Stimulated activated CD8-positive, alpha-beta memory T cell treated with anti-CD3 and anti-CD28 coated beads, Interleukin-7, amount 100 ng/mL, for 24 hours (primary cell): ENCODE measurements around the gene PARD3.

Experiments used
- DNase-seq: peaks from one replicate; pipeline ENCODE4 v3.0.0-alpha.2; 2020; ENCODE audit warnings: low read depth

PARD3 gene

DNA sequence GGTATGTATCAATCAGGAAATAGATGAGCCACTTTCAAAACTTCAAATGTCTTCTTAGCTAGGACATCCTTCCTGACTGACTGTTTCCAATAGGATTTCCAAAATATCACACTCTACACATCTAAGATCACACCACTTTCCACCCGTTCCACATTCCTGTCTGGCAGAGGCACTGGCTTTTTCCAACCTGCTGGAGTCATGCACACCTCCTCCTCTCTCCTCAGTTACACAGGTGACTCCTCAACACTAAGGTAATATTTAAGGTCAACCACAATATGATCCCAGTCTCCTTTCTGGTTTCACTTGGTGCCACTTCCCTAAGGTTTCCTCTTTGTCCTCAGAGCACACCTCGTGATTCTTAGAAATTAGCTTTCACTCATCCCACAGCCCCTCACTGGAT, 196.5 kb downstream of the PARD3 start:
- DNase-seq: no peak

DNA sequence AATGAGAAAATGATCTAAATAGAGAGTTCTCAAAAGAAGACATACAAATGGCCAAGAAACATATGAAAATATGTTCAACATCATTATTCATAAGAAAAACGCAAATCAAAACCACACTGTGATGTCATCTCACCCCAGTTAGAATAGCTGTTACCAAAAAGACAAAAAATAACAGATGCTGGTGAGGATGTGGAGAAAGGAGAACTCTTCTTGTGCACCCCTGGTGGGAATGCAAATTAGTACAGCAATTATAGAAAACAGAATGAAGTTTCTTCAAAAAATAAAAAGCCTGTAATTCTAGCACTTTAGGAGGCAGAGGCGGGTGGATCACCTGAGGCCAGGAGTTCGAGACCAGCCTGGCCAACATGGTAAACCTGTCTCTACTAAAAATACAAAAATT, 199.3 kb downstream of the PARD3 start:
- no peak for DNase-seq

GRCh38 chr10:34613491-34613890, 201.6 kb downstream of the PARD3 start:
- no peak for DNase-seq

- no peak for DNase-seq
Measured at GRCh38 chr10:34612938-34613337, 202.2 kb downstream of the PARD3 start.

DNA sequence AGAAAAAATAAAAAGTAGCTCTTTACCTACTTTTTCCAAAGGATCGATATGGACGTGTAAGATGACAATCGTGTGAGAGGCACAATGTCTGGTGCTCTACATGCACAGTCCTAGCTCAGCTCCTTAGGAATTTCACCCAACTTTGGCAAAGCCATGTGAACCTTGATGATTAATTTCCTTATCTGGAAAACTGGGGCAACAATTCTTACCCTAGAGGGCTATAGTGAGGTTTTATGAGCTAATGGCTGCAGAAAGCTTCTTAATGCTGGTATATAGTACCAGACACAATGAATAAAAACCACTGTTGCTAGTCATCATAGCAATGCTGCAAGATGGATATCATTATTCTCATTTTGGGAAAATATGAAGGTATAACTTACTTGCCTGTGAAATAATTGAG, 202.7 kb downstream of the PARD3 start:
- DNase-seq: no peak

DNA sequence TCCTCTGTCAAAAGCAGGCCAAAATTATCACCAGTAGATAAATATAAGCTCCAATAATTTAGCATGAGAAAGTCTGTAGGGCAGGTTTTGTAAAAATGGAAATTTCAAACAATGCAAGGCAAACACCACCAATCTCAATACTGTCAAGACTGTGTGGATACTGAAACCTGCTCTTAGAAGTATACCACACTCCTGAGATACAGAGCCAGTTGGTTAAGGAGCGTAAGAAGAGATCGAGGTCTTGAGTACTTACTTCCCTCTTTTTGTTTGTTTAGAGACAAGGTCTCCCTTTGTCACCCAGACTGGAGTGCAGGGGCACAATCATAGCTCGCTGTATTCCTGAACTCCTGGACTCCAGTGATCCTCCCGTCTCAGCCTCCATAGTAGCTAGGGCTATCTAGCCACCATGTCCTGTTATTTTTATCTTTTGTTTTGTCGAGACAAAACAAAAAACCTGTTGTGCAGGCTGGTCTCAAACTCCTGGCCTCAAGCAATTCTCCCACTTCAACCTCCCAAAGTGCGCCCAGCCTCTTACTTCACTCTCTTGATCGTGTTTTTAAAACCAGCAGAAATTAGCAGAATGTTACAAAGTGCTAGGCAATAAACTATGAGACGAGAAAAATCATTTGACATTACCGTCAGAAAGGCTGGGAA, 205.7 kb downstream of the PARD3 start:
- DNase-seq: no peak

DNA sequence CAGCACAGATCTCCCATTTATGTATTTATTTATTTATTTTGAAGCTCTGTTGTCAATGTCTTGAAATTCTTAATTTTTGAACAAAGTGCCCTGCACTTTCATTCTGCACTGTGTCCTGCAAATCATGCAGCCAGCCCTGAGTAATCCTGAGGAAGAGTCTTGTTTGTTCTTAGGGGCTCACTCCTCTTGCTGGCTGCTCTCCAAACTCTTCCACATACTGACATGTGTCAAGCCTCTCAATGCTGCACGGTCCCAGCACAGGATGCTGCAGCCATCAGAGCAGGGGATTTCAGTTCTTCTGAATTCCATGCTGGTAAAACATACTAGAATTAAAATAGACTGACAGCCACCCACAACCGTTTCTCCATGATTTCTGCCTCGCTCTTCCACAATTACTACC, 207.2 kb downstream of the PARD3 start:
- DNase-seq: no peak

DNA sequence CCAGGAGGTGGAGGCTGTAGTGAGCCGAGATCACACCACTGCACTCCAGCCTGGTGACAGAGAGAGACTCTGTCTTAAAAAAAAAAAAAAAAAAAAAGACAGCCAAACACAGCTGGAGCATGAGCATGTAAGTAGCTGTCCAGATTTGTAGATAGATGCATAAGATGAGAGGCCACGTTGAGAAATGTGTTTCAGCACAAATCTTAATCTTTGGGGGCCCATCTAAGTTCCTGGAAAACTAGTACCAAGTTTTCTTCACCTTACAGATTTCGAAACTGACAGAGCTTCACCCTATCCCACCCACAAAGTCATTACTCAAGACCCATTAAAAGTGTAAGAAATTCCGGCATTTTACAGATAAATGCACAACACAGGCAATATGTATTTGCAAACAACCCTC, 208.2 kb downstream of the PARD3 start:
- no peak for DNase-seq

- DNase-seq: no peak
Measured at GRCh38 chr10:34602478-34602877, 212.6 kb downstream of the PARD3 start.

DNA sequence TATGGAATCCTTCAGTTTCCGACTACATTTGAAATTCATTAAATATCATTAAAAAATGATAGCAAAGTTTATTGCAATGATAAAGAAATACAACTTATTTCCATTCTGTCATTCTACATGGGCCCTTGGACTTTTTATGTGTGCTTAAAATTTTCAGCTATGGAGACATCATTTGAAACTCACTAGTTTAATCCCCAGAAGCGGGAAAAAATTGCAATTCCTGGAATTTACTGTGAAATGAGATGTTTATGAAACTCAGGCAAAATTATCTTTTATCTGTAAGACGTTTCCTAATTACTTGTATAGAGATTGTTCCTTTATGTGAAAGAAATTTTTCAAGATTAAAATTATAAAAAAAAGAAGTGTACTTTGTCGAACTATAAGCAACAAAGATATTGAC, 213.4 kb downstream of the PARD3 start:
- no peak for DNase-seq

DNA sequence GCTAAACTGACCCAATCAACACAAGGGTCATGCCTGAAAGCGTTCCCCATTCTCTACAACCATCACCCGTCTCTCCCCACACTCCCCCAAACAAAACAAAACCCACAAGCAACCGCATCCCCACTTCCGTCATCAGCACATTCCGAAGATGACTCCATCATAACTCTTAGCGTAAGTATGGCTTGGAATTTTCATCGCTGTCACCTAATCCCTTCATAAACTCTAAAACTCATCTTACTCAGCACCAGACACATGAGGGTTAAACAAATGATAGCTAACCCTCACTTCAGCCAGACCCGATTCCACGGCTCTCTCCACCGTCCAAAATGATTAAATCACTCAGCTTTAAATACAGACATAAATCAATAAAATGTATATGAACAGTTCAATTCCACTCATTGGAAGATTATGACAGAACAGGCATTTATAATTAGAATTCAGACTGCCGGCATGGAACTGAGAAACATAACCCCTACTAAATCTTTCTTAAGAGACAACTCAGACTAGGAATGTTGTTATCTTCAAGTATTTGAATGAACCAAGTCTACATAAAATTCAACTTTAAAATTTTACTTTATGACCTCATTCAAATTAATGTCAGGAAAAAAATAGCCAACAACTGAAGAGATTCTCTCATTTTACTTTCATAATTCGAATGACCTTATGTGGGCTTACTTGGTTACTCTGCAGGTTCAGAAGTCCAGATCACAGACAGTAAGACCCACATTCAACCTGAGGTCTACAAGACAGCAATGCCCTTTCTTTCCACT, 215.9 kb downstream of the PARD3 start:
- DNase-seq: no peak

GRCh38 chr10:34596351-34596750, 218.7 kb downstream of the PARD3 start:
- no peak for DNase-seq

- DNase-seq: no peak
Measured at GRCh38 chr10:34593930-34594329, 221.2 kb downstream of the PARD3 start.

DNA sequence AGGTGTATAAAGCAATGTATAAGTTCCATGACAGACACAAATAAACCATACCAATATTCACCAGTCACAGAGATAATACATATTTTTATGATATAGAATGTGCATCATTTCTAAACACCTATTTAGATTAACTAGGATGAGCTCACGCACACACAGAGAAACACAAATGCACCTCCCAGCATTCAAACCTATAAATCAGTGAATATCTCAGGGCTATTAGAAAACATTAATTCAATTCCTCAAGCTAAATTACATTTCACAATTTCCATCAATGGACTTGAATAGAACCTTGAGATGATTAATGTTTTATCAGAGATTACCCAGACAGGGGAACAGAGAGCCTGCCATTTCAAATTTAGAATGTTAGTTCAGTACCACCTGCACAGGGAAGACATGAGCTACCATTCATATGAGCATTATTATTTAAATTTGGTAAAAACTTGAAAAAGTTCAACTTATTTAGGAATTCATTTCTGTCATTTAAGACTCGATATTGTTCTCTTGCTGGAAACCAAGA, 221.7 kb downstream of the PARD3 start:
- no peak for DNase-seq

DNA sequence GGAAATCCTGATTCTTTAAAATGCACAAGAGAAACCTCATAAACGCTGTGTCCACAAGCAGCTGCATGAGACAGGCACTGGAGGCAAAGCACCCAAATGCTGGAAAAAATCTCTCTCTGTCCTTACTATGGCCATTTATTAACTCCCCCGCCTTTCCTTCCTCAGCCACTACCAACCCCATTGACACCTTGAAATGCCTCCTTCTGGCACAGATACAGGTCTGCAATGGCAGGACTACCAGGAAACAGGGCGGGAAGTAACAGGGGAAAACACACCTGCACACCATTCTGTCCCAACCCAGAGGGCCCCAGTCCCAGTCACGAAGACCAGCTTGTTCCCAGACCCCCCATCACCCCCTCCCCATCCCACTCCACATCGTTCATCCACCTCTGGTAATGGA, 224.3 kb downstream of the PARD3 start:
- DNase-seq: no peak

GRCh38 chr10:34589275-34589674, 225.8 kb downstream of the PARD3 start:
- DNase-seq: no peak

DNA sequence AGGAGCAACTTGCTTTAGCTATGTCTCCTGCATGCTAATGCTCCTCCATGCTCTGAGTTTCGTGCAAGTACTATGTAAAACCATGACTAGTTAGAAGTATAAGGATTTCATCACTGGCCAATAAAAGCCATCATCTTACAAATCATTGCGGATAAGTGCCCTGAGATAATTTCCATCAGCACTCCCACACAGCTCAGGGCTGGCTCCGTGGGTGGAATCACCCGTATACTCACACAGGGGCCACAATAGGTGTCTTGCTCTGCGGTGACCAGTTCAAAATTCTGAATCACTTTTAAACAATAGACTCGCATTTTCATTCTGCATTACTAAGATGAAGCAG, 227.4 kb downstream of the PARD3 start:
- DNase-seq: no peak

DNA sequence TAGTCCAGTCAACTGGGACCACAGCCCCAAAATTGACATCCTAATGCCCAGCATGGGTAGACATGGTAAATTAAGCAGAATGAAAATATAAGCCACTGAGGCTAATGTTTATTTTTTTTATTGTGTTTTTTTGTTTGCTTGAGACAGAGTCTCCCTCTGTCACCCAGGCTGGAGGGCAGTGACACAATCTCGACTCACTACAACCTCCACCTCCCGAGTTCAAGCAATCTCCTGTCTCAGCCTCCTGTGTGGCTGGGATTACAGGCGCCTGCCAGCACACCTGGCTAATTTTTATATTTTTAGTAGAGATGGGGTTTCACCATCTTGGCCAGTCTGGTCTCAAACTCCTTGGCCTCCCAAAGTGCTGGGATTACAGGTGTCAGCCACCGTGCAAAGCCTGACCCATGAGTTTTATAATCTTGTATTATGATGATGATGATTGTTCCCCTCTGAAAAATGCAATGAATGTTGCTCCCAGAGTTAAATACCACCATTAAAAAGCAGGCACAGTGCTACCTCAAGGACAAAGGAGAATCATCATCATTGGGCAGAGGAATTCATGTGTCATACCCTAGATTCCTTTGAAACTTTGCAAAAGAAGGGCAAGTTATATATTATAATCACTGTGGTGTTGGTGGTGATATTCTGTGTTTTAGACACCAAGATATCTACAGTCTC, 228.0 kb downstream of the PARD3 start:
- DNase-seq: no peak

DNA sequence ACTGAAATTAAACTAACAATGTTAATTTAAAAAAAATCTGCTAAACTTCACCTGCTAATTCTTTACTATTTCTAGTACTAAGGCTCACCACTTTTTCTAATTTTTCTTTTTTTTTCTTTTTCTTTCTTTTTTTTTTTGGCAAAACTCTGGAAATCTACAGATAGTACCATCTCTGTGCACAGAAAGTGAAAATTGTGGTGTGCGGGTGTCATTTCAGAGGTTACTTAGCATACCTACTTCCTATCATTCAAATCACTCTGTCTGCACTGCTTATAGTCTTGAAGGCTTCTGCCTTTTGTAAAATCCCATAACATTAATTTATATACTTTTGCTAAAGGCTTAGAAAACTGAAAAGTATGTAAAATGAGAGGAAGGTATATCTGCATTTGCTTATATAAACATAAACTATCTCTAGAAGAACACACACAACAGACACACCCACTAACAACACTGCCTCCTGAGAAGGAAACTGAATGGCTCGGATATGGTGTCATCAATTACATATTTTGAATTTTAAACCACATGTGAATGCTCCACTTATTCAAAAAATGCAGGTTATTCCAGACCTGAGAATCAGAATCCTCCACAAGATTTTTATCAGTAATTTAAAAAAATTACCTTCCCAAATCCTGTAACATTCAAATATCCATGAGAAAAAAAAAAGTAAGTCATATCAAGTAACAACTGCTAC, 229.5 kb downstream of the PARD3 start:
- no peak for DNase-seq

DNA sequence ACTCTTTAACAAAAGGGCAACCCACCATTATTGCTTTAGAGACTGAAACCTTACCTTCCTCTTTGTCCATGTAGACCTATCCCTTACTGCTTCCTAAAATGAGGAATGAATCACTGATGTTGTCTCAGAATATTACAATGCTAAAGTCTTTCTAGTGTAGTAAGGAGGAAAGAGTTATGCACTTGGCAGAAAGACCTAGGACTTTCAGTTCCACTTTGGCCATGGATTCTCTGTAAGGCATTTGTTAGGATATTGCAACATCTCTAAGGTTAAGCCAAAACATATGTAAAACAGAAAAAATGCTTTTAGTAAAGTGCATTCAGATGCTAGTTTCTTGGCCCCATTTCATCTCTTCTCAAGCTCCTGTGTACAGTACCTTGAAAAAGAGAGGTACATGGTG, 230.9 kb downstream of the PARD3 start:
- no peak for DNase-seq

DNA sequence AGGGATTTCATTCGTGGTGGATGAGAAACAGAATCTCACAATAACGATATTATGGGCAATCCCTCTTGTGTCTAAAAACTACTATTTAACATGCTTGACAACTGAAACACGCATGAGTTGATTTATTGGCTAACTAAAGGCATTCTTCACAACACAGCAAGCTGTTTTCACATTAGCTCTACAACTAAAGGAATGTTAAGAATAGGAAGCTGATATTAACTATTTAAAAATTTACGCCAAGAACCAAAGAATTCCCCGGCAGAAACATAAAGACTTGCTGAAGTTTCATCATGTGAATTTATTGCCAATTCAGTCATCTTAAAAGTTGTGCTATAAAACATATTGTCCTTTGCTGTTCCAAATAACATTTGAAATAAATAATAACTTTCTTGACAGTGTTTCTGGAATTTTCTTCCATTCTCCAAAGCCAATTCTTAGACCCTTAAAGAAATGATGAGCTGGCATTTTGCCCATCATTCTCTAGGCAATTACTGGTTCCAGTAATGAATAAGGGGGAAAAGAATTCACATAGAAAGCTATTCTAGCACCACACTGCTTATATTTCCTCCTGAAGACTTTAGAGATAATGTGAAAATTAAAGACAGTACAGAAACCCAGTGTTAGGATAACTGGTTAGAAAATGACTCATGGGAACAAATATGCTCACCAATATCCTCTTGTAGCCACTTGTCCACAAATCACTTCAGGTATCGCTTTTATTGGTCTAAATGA, 233.1 kb downstream of the PARD3 start:
- no peak for DNase-seq

- no peak for DNase-seq
Measured at GRCh38 chr10:34580643-34581042, 234.5 kb downstream of the PARD3 start.
